SIG-M5 treated with dmso at 0.1 percent for 504 hours (cell line): Measurements from ENCODE around the gene CLPX.
"Not testable (repeated sequence)": the region's sequence is repeated elsewhere in the genome, so short reads cannot be mapped to it uniquely, and the experiment has no call there.

Source experiments
- DNase-seq: peaks from one replicate; lab custom pipeline; 2025; ENCODE audit not compliant: unreplicated experiment; lab: John Stamatoyannopoulos, UW

Gene CLPX

DNA sequence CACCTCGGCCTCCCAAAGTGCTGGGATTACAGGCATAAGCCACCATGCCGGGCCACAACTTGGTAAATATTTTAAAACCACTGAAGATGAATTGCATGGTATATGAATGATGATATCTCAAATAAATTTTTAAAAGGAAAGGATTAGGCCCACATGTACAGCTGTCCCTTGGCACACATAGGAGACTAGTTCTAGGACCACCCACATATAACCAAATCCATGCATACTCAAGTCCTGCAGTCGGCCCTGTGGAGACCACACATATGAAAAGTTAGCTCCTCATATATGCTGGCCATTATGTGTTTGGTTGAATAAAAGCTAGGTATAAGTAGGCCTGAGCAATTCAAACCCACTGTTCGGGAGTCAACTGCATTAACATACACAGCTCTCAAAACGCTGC, 10.6 kb downstream of the CLPX start:
- DNase-seq = no peak

- DNase-seq = no peak
These were observed 12.6 kb downstream of the CLPX start for GRCh38 chr15:65172531-65172930.

- no peak for DNase-seq
These were observed 13.7 kb downstream of the CLPX start for GRCh38 chr15:65171428-65171827.

DNA sequence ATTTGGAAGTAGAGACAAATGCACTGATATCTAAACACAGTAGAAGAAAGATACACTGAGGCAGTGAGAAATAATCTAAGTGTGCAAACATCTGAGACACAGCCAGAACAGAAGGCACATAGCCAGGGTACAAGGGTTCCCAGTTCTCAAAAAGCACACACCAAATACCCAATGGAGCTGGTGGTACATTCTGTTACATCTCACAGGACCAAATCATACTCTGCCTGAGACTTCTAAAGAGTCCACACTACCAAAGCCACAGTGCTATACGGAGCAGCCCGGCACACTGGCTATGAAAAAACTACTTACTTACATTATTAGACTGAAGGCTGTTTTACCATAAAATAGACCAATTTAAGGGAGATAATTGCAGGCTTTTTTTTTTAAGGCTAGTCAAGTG, 19.3 kb downstream of the CLPX start:
- no peak for DNase-seq

DNA sequence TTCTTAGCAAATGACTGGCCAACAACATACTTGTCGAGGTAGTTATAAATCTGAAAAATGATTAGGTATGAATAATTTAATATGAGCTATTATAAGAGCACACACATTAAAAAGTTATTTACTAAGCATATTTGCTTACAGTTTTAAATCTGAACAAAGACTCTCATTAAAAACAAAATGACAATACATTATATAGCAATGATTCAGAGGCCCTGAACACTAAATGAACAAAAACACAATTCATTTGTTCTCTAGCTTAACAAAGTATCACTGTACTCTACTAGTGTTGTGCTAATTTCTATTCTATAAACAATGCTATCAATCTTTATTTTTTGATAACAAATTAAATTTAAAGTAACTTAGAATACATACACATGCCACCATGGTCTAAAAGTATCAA, 21.0 kb downstream of the CLPX start:
- DNase-seq = no peak

DNA sequence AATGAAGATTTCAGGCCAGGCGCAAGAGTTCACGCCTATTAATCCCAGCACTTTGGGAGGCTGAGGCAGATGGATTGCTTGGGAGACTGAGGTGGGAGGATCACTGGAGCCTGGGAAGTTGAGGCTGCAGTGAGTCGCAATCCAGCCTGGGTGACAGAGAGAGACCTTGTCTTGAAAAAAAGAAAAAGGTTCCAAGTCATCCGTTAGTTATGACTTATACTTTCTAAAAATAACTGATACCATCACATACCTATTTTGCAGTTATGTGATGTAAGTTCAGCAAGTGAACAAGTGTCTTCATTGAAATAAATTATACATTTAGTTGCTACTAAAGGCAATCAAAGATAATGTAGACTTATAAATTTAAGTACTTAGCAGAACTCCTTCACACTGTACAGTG, 22.1 kb downstream of the CLPX start:
- no peak for DNase-seq

GRCh38 chr15:65156692-65157091, 28.4 kb downstream of the CLPX start:
- DNase-seq = no peak

GRCh38 chr15:65154720-65155119, 30.4 kb downstream of the CLPX start:
- no peak for DNase-seq

- no peak for DNase-seq
These were observed 37.2 kb downstream of the CLPX start for GRCh38 chr15:65147902-65148301.

GRCh38 chr15:65146438-65146837, 38.7 kb downstream of the CLPX start:
- no peak for DNase-seq

DNA sequence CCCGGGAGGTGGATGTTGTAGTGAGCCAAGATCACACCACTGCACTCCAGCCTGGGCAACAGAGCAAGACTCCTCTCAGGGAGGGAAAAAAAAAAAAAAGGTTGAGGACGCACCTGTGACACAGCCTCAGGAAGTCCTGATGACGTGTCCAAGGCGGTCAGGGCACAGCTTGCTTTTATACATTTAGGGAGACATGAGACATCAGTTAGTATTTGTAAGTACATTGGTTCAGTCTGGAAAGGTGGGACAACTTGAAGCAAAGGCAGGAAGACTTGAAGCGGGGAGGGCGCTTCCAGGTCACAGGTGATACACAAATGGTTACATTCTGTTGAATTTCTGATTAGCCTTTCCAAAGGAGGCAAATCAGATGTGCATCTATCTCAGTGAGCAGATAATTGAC, 46.5 kb downstream of the CLPX start:
- DNase-seq = not testable (repeated sequence)

GRCh38 chr15:65137893-65138292, 47.2 kb downstream of the CLPX start:
- not testable (repeated sequence) for DNase-seq

DNA sequence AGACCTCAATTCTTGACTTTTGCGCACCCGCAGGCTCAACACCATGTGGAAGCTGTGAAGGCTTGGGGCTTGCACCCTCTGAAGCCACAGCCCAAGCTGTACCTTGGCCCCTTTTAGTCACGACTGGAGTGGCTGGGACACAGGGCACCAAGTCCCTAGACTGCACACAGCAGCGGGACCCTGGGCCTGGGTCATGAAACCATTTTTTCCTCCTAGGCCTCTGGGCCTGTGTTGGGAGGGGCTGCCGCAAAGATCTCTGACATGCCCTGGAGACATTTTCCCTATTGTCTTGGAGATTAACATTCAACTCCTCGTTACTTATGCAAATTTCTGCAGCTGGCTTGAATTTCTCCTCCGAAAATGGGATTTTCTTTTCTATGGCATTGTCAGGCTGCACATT, 48.1 kb downstream of the CLPX start:
- DNase-seq = not testable (repeated sequence)

- no peak for DNase-seq
These were observed 50.6 kb downstream of the CLPX start for GRCh38 chr15:65134538-65134937.

GRCh38 chr15:65133548-65134200, 51.5 kb downstream of the CLPX start, which contains the start of gene PDCD7:
Gene PDCD7, minus strand, starts transcription at chr15:65133808. Its CDS starts 27 bp downstream, at chr15:65133781.
- DNase-seq = peak; percentile 94

DNA sequence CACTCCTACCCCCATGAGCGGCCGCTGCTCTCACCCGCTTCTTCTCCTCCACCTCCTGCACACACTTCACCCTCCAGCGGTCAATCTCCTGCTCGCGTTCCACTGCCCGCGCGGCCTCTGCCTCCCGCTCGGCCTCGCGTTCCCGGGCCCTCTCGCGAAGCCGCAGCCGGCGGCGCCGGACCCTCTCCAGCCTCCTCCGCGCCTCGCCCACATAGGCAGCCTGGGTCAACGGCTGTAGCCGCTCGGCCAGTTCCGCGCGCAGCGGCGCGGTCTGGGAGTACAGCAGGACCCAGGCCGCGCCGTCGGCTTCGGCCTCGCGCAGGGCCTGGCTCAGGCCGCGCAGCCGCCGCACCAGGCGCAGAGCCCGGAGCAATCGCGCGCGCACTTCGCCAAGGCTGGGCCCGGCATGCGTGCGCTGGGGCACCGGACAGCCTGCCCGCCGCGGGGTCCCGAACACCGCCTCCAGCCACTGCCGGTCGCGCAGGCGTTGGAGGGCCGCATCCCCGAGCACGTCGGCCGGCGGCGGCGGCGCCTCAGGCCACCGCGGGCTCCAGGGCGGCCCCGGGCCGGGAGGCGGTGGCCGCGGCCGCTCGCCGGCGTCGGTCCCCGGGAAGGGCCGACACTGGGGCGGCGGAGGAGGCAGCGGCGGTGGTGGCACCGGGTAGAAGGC, 52.1 kb downstream of the CLPX start:
- peak; percentile 32 for DNase-seq

DNA sequence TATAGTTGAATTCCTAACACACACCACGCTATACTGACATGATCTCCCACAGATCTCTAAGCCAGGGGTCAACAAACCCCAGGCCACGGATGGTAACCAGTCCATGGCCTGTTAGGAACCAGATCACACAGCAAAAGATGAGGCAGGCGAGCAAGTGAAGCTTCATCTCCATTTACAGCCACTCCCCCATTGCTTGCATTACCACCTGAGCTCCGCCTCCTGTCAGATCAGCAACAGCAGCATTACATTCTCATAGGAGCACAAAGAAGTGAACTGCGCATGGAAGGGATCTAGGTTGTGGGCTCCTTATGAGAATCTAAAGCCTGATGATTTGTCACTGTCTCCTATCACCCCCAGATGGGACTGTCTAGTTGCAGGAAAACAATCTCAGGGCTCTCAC, 54.2 kb downstream of the CLPX start:
- DNase-seq = peak; percentile 10

DNA sequence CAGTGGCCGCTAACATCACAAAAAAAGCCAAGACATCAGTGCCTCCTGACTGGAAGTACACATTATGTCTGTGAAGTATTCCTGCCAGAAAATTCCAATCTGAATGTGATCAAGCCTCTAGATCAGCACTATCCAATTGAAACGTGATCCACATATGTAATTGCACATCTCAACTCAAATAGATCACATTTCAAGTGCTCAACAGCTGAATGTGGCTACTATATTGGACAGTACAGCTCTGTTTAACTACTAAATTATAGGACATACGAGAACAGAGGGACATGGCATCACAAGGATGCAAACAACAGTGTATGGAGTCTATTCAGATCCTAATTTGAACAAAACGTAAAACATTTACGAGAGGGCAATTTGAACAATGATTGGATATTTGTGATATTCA, 69.6 kb downstream of the CLPX start:
- no peak for DNase-seq

DNA sequence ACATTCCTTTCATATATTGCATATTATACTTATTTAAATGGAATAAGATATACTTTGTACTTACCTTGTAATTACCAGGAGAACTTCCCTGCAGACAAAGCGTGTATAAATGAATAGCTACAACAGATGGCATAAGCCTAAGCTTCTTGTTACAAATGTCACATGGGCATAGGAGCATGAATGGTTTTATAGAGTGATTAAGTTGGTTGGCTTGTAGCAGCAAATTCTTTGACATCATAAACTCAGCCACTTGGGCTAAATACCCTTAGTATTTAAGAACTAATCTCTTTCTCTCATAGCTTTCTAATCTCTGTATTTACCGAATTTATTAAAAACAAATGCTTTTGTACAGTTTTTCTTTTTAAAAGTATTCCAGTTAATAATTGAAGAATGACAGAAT, 70.1 kb downstream of the CLPX start, which contains the start of gene UBAP1L:
Gene UBAP1L (minus strand): TSS at position 115 of the 400 bp plus-strand sequence. CDS start 8,985 bp downstream, outside the sequence.
- DNase-seq = no peak

DNA sequence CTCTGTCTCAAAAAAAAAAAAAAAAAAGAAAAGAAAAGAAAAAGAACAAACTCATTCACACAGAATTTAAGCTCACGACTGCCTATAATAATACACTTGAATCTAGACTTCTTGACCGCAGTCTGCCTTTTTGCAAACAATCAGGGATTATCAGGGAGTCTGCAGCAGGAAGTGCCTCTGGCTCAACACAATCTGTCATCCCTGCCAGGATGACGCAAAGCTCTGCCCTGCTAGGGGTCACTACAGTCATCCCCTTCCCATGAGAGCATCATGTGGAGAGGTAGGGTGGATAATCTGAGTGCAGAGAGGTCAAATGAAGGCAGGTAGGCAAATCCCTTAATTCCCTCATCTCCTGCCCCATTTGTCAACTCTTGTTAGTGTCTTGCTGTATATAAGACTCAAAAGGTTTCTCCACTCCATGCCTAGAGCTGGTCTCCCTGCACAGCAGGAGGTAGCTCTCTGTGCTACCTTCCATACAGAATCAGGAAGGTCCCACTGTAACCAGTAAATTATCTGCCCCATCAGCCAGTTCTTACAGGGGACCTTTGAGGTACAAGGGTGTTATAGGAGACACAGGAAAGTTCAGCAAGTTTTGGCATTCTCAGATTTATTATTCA, 74.4 kb downstream of the CLPX start:
- DNase-seq = no peak

DNA sequence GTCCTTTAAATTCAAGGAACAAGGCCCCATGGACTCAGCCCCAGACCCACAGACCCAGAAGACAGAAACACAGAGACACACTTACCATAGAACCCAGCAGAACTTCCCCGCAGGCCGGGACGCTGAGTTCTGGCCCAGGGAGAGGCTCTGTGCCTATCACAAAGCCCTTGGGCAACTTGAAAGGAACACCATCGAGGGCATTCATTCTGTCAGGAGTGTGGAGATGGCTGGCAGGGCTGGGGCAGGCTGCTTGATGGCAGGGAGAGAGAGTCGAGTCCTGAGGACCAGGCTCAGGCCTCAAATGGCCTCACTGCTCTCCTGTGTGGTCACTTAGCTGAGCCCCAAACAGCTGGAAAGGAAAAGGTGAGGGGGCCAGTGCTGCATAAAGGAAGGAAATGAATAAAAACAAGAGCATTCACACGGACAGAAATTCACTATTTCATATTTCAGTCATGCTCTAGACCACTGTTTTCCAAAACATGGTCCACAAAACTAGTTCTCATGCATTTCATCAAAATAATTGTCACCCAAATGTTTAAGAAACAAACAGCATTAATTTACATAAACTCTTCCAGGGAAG, 79.0 kb downstream of the CLPX start:
- no peak for DNase-seq

DNA sequence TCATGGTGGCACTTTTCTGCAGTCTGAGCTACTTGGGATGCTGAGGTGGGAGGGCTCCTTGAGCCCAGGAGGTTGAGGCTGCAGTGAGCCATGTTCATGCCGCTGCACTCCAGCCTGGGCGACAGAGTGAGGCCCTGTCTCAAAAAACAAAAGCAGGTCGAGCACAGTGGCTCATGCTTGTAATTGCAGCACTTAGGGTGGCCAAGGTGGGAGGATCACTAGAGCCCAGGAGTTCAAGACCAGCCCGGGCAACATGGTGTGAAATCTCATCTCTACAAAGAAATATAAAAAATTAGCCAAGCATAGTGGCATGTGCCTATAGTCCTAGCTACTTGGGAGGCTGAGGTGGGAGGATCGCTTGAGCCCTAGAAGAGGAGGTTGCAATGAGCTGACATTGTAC, 80.1 kb downstream of the CLPX start:
- no peak for DNase-seq
